WTC11 (cell line): ENCODE data around the gene MAP7D1.

Experiments used
- ATF3 ChIP-seq: sonication (generic); formaldehyde crosslinking; conservative IDR thresholded peaks from 2 replicates; pipeline ENCODE4 v1.8.1; 2022; ENCODE audit warnings: mild to moderate bottlenecking, missing genetic modification reagents
- MXD4 ChIP-seq: fragments of 250-450 bp; sonication (Bioruptor Pico); IDR thresholded peaks from 2 replicates; pipeline ENCODE4 v1.8.0; 2021; ENCODE audit warnings: mild to moderate bottlenecking, moderate library complexity, borderline replicate concordance
- STAT6 ChIP-seq: sonication (generic); formaldehyde crosslinking; conservative IDR thresholded peaks from 2 replicates; pipeline ENCODE4 v1.8.1; 2023; ENCODE audit warnings: mild to moderate bottlenecking, low read depth, missing genetic modification reagents, moderate library complexity

GRCh38 chr1:36128126-36128904, 27.6 kb upstream of the MAP7D1 start:
- no peak for TF ChIP-seq STAT6 (CRISPR knock-in tag)
- no peak for TF ChIP-seq ATF3 (CRISPR knock-in tag)
- TF ChIP-seq MXD4 (CRISPR knock-in tag): no peak
